ENCODE data around the gene VEPH1. TPM values are rescaled to one million over a fixed set of nuclear protein-coding genes. Genes with fewer than 3 reads are reported as not detected.
A peak's percentile ranks its signal among the peaks of the same experiment; 100 is the strongest.

VEPH1 gene
- total RNA-seq, 1 donor from 2014 or later, result 2.2 TPM

GRCh38 chr3:157368171-157368570 is 135.0 kb downstream of the VEPH1 start:
- no peaks in the 10 kb centered on the region for H3K27me3 Mint-ChIP-seq (ENCODE audit: low read depth)
- H3K4me3 Mint-ChIP-seq (ENCODE audit: unreplicated experiment), result no peak overlapping the region
- H3K36me3 Mint-ChIP-seq (ENCODE audit: low read depth), result no peaks in the 10 kb centered on the region
- DNase-seq (ENCODE audit: low spot score), result no peak
- H3K4me1 Mint-ChIP-seq (ENCODE audit: low read depth), result peaks cover 39% of the 10 kb centered on the region
- no peaks in the 10 kb centered on the region for H3K9me3 Mint-ChIP-seq (ENCODE audit: low read depth)
- no peak for TF ChIP-seq CTCF (IDR thresholded peaks at IDR 0.05)
- no peak overlapping the region for H3K27ac Mint-ChIP-seq (ENCODE audit: unreplicated experiment)

- no peaks in the 10 kb centered on the region for H3K27me3 Mint-ChIP-seq (ENCODE audit: low read depth)
- H3K4me3 Mint-ChIP-seq (ENCODE audit: unreplicated experiment), result no peak overlapping the region
- no peak for DNase-seq (ENCODE audit: low spot score)
- no peak for TF ChIP-seq CTCF (IDR thresholded peaks at IDR 0.05)
- H3K9me3 Mint-ChIP-seq (ENCODE audit: low read depth), result no peaks in the 10 kb centered on the region
- no peaks in the 10 kb centered on the region for H3K36me3 Mint-ChIP-seq (ENCODE audit: low read depth)
- peak overlapping the region; percentile 50 for H3K27ac Mint-ChIP-seq (ENCODE audit: unreplicated experiment)
- peaks cover 52% of the 10 kb centered on the region for H3K4me1 Mint-ChIP-seq (ENCODE audit: low read depth)
Observed at GRCh38 chr3:157363393-157363792, 139.8 kb downstream of the VEPH1 start.

GRCh38 chr3:157362348-157362747 is 140.9 kb downstream of the VEPH1 start:
- H3K27ac Mint-ChIP-seq (ENCODE audit: unreplicated experiment), result no peak overlapping the region
- H3K27me3 Mint-ChIP-seq (ENCODE audit: low read depth), result no peaks in the 10 kb centered on the region
- H3K9me3 Mint-ChIP-seq (ENCODE audit: low read depth), result no peaks in the 10 kb centered on the region
- TF ChIP-seq CTCF (IDR thresholded peaks at IDR 0.05), result no peak
- no peaks in the 10 kb centered on the region for H3K36me3 Mint-ChIP-seq (ENCODE audit: low read depth)
- peaks cover 52% of the 10 kb centered on the region for H3K4me1 Mint-ChIP-seq (ENCODE audit: low read depth)
- H3K4me3 Mint-ChIP-seq (ENCODE audit: unreplicated experiment), result no peak overlapping the region
- DNase-seq (ENCODE audit: low spot score), result no peak

GRCh38 chr3:157360044-157360443 is 143.2 kb downstream of the VEPH1 start:
- TF ChIP-seq CTCF (IDR thresholded peaks at IDR 0.05), result no peak
- Mint-ChIP-seq H3K4me1 (ENCODE audit: low read depth) (peaks cover 60% of the 10 kb centered on the region), H3K4me3 (ENCODE audit: unreplicated experiment) (no peak overlapping the region), H3K27ac (ENCODE audit: unreplicated experiment) (peak overlapping the region; percentile 91), H3K27me3 (ENCODE audit: low read depth) (no peaks in the 10 kb centered on the region), H3K36me3 (ENCODE audit: low read depth) (no peaks in the 10 kb centered on the region), H3K9me3 (ENCODE audit: low read depth) (no peaks in the 10 kb centered on the region)
- no peak for DNase-seq (ENCODE audit: low spot score)

GRCh38 chr3:157356541-157356940 is 146.7 kb downstream of the VEPH1 start:
- DNase-seq (ENCODE audit: low spot score), result no peak
- H3K36me3 Mint-ChIP-seq (ENCODE audit: low read depth), result no peaks in the 10 kb centered on the region
- H3K27me3 Mint-ChIP-seq (ENCODE audit: low read depth), result no peaks in the 10 kb centered on the region
- TF ChIP-seq CTCF (IDR thresholded peaks at IDR 0.05), result no peak
- H3K9me3 Mint-ChIP-seq (ENCODE audit: low read depth), result peaks cover 5% of the 10 kb centered on the region
- peaks cover 43% of the 10 kb centered on the region for H3K4me1 Mint-ChIP-seq (ENCODE audit: low read depth)
- H3K4me3 Mint-ChIP-seq (ENCODE audit: unreplicated experiment), result no peak overlapping the region
- H3K27ac Mint-ChIP-seq (ENCODE audit: unreplicated experiment), result no peak overlapping the region

Measured in chondrocyte (in vitro differentiated cells).